C4-2B (cell line): ENCODE measurements around the gene KDM4D.

Experiments
- CTCF ChIP-seq: fragments of 450-650 bp; conservative IDR thresholded peaks from 2 replicates; pipeline ENCODE4 v1.5.1; 2017; ENCODE audit warnings: mild to moderate bottlenecking
- ZFX ChIP-seq: fragments of 450-650 bp; IDR thresholded peaks from 2 replicates; pipeline ENCODE4 v1.6.1; 2017

GRCh38 chr11:94975599-94975998 lies 2.1 kb downstream of the KDM4D start:
- TF ChIP-seq CTCF (no peak), ZFX (no peak)
